H1 (cell line): ENCODE results near the gene TEKTIP1. TPM values are rescaled to one million over a fixed set of nuclear protein-coding genes. Genes with fewer than 3 reads are reported as not detected.
A peak's percentile ranks its signal among the peaks of the same experiment; 100 is the strongest.

Source experiments
- CTCF ChIA-PET: fragments of 300-600 bp; sonication (Branson Sonifier 250); formaldehyde crosslinking; loops from one replicate; lab custom pipeline; 2021; ENCODE audit not compliant: partially characterized antibody; lab: Charles Lee
- POLR2A ChIA-PET: fragments of 300-600 bp; sonication (Branson Sonifier 250); formaldehyde crosslinking; loops from one replicate; lab custom pipeline; 2021; ENCODE audit warnings: inconsistent platforms; ENCODE audit not compliant: partially characterized antibody; lab: Charles Lee
- DNase-seq, 2 experiments: peaks; one replicate each; pipeline versions ENCODE4 v3.0.0 to v3.0.0-alpha.2; 2010 to 2022; ENCODE audit warnings: low spot score in 2 of 2, low read depth in 1 of 2, mixed read lengths in 1 of 2
- FAIRE-seq: peaks from 2 replicates; lab custom pipeline; 2011; peaks lifted over from hg19 to GRCh38; lab: Jason Lieb, UNC
- H2AFZ ChIP-seq: 2 replicates; pipeline ENCODE4 v1.8.1; 2012; ENCODE audit warnings: low read length, inconsistent platforms
- H2AK5ac ChIP-seq: 2 replicates; pipeline ENCODE4 v1.6.1; 2013; ENCODE audit warnings: low read depth, low read length
- H2BK120ac ChIP-seq: replicated peaks from 2 replicates; pipeline ENCODE3; 2013; ENCODE audit warnings: low read depth, low read length, inconsistent platforms
- H2BK12ac ChIP-seq: 2 replicates; pipeline ENCODE4 v1.6.1; 2013; ENCODE audit warnings: low read depth, low read length
- H2BK15ac ChIP-seq: 2 replicates; pipeline ENCODE4 v1.6.1; 2013; ENCODE audit warnings: low read length
- H2BK20ac ChIP-seq: 2 replicates; pipeline ENCODE4 v1.6.1; 2013; ENCODE audit warnings: low read length
- H2BK5ac ChIP-seq: 2 replicates; pipeline ENCODE4 v1.6.1; 2013; ENCODE audit warnings: low read depth, low read length
- H3K14ac ChIP-seq: 2 replicates; pipeline ENCODE4 v1.6.1; 2013; ENCODE audit warnings: inconsistent platforms; ENCODE audit not compliant: insufficient read length
- H3K18ac ChIP-seq: 2 replicates; pipeline ENCODE4 v1.6.1; 2013; ENCODE audit warnings: low read length; ENCODE audit errors: extremely low read depth
- H3K23ac ChIP-seq: 2 replicates; pipeline ENCODE4 v1.6.1; 2013; ENCODE audit warnings: inconsistent platforms; ENCODE audit not compliant: insufficient read length
- H3K23me2 ChIP-seq: 2 replicates; pipeline ENCODE4 v1.6.1; 2013; ENCODE audit warnings: low read depth, low read length
- H3K27ac ChIP-seq: 2 replicates; pipeline ENCODE4 v1.6.1; 2011; ENCODE audit warnings: low read depth, low read length, inconsistent platforms
- H3K27me3 ChIP-seq, 4 experiments: replicated peaks in 1 of 4; 1 replicate in 1 of 4; 2 replicates in 3 of 4; pipeline versions ENCODE4 v1.6.1 to v1.8.1; 2011 to 2013; ENCODE audit warnings: low read length in 3 of 4, mild to moderate bottlenecking in 3 of 4, inconsistent platforms in 2 of 4, mixed read lengths in 2 of 4, moderate library complexity in 1 of 4; ENCODE audit not compliant: control insufficient read depth in 3 of 4, insufficient read depth in 3 of 4; ENCODE audit errors: extremely low read depth in 1 of 4
- H3K36me3 ChIP-seq, 4 experiments: 2 replicates each; pipeline versions ENCODE4 v1.6.1 to v1.8.1; 2011 to 2013; ENCODE audit warnings: mild to moderate bottlenecking in 4 of 4, low read length in 3 of 4, moderate library complexity in 2 of 4, control low read depth in 1 of 4, inconsistent platforms in 1 of 4; ENCODE audit not compliant: insufficient read depth in 4 of 4, control insufficient read depth in 2 of 4
- H3K4ac ChIP-seq: replicated peaks from 2 replicates; pipeline ENCODE3; 2013; ENCODE audit warnings: low read length, low read depth, mixed read lengths, inconsistent platforms; ENCODE audit not compliant: insufficient read length
- H3K4me1 ChIP-seq, 4 experiments: replicated peaks in 1 of 4; 1 replicate in 1 of 4; 2 replicates in 3 of 4; pipeline versions ENCODE4 v1.6.1 to v1.8.1; 2011 to 2013; ENCODE audit warnings: low read length in 3 of 4, inconsistent platforms in 2 of 4, mixed read lengths in 1 of 4; ENCODE audit not compliant: insufficient read depth in 4 of 4, control insufficient read depth in 3 of 4
- H3K4me2 ChIP-seq, 2 experiments: 2 replicates each; pipeline versions ENCODE4 v1.6.1 to v1.8.1; 2011 to 2013; ENCODE audit warnings: low read depth in 2 of 2, low read length in 2 of 2, control low read depth in 1 of 2, inconsistent platforms in 1 of 2, mild to moderate bottlenecking in 1 of 2; ENCODE audit not compliant: insufficient read depth in 1 of 2
- H3K4me3 ChIP-seq, 4 experiments: fragments of 200-600, 300-600 bp in 1 of 4; sonication (generic), shearing (Covaris generic), sonication (Bioruptor Twin) in 1 of 4; 2 replicates each; pipeline versions ENCODE4 v1.5.1 to v1.8.1; 2011 to 2016; ENCODE audit warnings: low read length in 4 of 4, low read depth in 3 of 4, control low read depth in 2 of 4, inconsistent platforms in 2 of 4, mild to moderate bottlenecking in 2 of 4, mixed read lengths in 1 of 4, moderate library complexity in 1 of 4; ENCODE audit not compliant: insufficient read depth in 2 of 4; ENCODE audit errors: extremely low read depth in 1 of 4
- H3K56ac ChIP-seq: replicated peaks from 2 replicates; pipeline ENCODE3; 2013; ENCODE audit warnings: low read depth, mild to moderate bottlenecking, mixed read lengths, low read length, inconsistent platforms; ENCODE audit not compliant: insufficient read length
- H3K79me1 ChIP-seq: 2 replicates; pipeline ENCODE4 v1.6.1; 2013; ENCODE audit warnings: low read depth, low read length, control low read depth
- H3K79me2 ChIP-seq, 2 experiments: 2 replicates each; pipeline versions ENCODE4 v1.6.1 to v1.8.1; 2012 to 2013; ENCODE audit warnings: low read length in 2 of 2, mild to moderate bottlenecking in 2 of 2, inconsistent platforms in 1 of 2; ENCODE audit not compliant: insufficient read depth in 2 of 2, control insufficient read depth in 1 of 2
- H3K9ac ChIP-seq, 4 experiments: replicated peaks in 1 of 4; 1 replicate in 1 of 4; 2 replicates in 3 of 4; pipeline versions ENCODE4 v1.6.1 to v1.8.1; 2011 to 2013; ENCODE audit warnings: low read depth in 3 of 4, low read length in 3 of 4, control low read depth in 2 of 4, mild to moderate bottlenecking in 2 of 4, moderate library complexity in 2 of 4, inconsistent platforms in 1 of 4; ENCODE audit errors: extremely low read depth in 1 of 4
- H3K9me3 ChIP-seq, 2 experiments: 2 replicates each; pipeline versions ENCODE4 v1.6.1 to v1.8.1; 2012 to 2013; ENCODE audit warnings: mild to moderate bottlenecking in 2 of 2, moderate library complexity in 2 of 2, control low read depth in 1 of 2, inconsistent platforms in 1 of 2, low read depth in 1 of 2, low read length in 1 of 2, mixed read lengths in 1 of 2; ENCODE audit not compliant: insufficient read depth in 2 of 2
- H4K20me1 ChIP-seq, 2 experiments: replicated peaks in 1 of 2; 2 replicates each; pipeline versions ENCODE3 to v1.8.1; 2011 to 2013; ENCODE audit warnings: inconsistent platforms in 2 of 2, low read length in 2 of 2, mild to moderate bottlenecking in 1 of 2; ENCODE audit not compliant: insufficient read depth in 2 of 2, control insufficient read depth in 1 of 2
- H4K5ac ChIP-seq: 2 replicates; pipeline ENCODE4 v1.6.1; 2013; ENCODE audit warnings: low read length, low read depth, mixed read lengths, inconsistent platforms; ENCODE audit not compliant: insufficient read length
- H4K8ac ChIP-seq: 2 replicates; pipeline ENCODE4 v1.8.0; 2013; ENCODE audit warnings: mild to moderate bottlenecking, moderate library complexity, low read length, inconsistent platforms; ENCODE audit not compliant: insufficient read depth; ENCODE audit errors: extremely low read depth
- H4K91ac ChIP-seq: replicated peaks from 2 replicates; pipeline ENCODE3; 2013; ENCODE audit warnings: low read length, mixed read lengths, inconsistent platforms; ENCODE audit not compliant: insufficient read length
- CREB1 ChIP-seq: IDR thresholded peaks from 2 replicates; pipeline ENCODE4 v1.6.1; 2012; ENCODE audit warnings: inconsistent platforms
- CTCF ChIP-seq, 3 experiments: IDR thresholded peaks; 1 replicate in 2 of 3; 2 replicates in 1 of 3; pipeline versions ENCODE4 v1.5.1 to v1.6.1; 2011; ENCODE audit warnings: low read length in 3 of 3, mild to moderate bottlenecking in 3 of 3, inconsistent platforms in 2 of 3, low read depth in 1 of 3, moderate library complexity in 1 of 3; ENCODE audit not compliant: insufficient read depth in 1 of 3; ENCODE audit errors: control extremely low read depth in 1 of 3
- HDAC2 ChIP-seq, 2 experiments: fragments of 300-600 bp in 1 of 2; sonication (generic) in 1 of 2; IDR thresholded peaks; 2 replicates each; pipeline ENCODE4 v1.6.1; 2011 to 2012; ENCODE audit warnings: low read depth in 2 of 2, low read length in 2 of 2, mild to moderate bottlenecking in 2 of 2, moderate library complexity in 2 of 2, borderline replicate concordance in 1 of 2, inconsistent platforms in 1 of 2
- HDAC6 ChIP-seq: IDR thresholded peaks from one replicate; pipeline ENCODE4 v1.7.1; 2012; ENCODE audit warnings: low read depth, mild to moderate bottlenecking, inconsistent platforms, low read length, moderate library complexity
- KDM1A ChIP-seq: fragments of 200-600, 300-600 bp; sonication (generic); IDR thresholded peaks from 2 replicates; pipeline ENCODE4 v1.7.1; 2016; ENCODE audit warnings: mild to moderate bottlenecking, low read length, borderline replicate concordance
- KDM4A ChIP-seq: IDR thresholded peaks from one replicate; pipeline ENCODE4 v1.7.1; 2012; ENCODE audit warnings: low read depth, mild to moderate bottlenecking, moderate library complexity, low read length, inconsistent platforms; ENCODE audit not compliant: severe bottlenecking
- RAD21 ChIP-seq, 2 experiments: IDR thresholded peaks in 1 of 2; conservative IDR thresholded peaks in 1 of 2; 2 replicates each; pipeline ENCODE4 v1.6.1; 2011; ENCODE audit warnings: low read depth in 2 of 2, low read length in 2 of 2, improper control_type of control experiment in 1 of 2, inconsistent platforms in 1 of 2, mild to moderate bottlenecking in 1 of 2, moderate library complexity in 1 of 2
- RNF2 ChIP-seq: fragments of 200-900, 300-1000 bp; sonication (generic); IDR thresholded peaks from 2 replicates; pipeline ENCODE4 v1.7.1; 2016; ENCODE audit warnings: borderline replicate concordance, low read depth, mild to moderate bottlenecking, antibody characterized with exemption, low read length; ENCODE audit not compliant: poor library complexity, severe bottlenecking; ENCODE audit errors: missing control alignments
- SUZ12 ChIP-seq: fragments of 200-600 bp; sonication (generic); IDR thresholded peaks from 2 replicates; pipeline ENCODE4 v1.6.1; 2012; ENCODE audit warnings: mild to moderate bottlenecking, inconsistent platforms, low read length, moderate library complexity, mixed read lengths
- WGBS, 2 experiments: shearing (Covaris generic) in 1 of 2; methylation state at CpG; one replicate each; pipeline versions ENCODE4 v1.1.6 to v1.1.7; 2013 to 2015; ENCODE audit warnings: low lambda C conversion rate in 2 of 2, mixed read lengths in 2 of 2, inconsistent platforms in 1 of 2, low coverage in 1 of 2, missing lambda C conversion rate in 1 of 2; ENCODE audit not compliant: insufficient replicate concordance in 2 of 2, insufficient coverage in 1 of 2, insufficient read length in 1 of 2; ENCODE audit errors: extremely low coverage in 1 of 2, missing lambda C conversion rate in 1 of 2; 5-methylcytosine and 5-hydroxymethylcytosine counted together
- polyA plus RNA-seq, 7 experiments: library from polyadenylated mRNA; depleted of rRNA in 3 of 7; stranded (reverse) in 5 of 7; unstranded in 2 of 7; fragments of >200 nt in 5 of 7; fragments of 200-250 nt in 2 of 7; gene quantifications; 1 replicate in 5 of 7; 2 replicates in 1 of 7; 4 replicates in 1 of 7; pipeline versions ENCODE4 v1.2.1 to v1.2.3, GENCODE V29; 2011 to 2013; ENCODE audit warnings: missing spikeins in 2 of 7, mixed read lengths in 2 of 7
- total RNA-seq: library from RNA; stranded (reverse); fragmentation: NEBNext Ultra II Directional; extraction: Animal tissue kit (Norgen Biotek cat#: 25700); gene quantifications from 2 replicates; pipeline ENCODE4 v1.2.1, GENCODE V29; 2021

The TEKTIP1 gene
- total and polyA plus RNA-seq, 2 of the 8 experiments (the other 6 are each of a cell fraction or from before 2014, with no cell fraction given), result 1.1 TPM; not detected in 1

GRCh38 chr19:3547301-3547731 lies 8.3 kb downstream of the TEKTIP1 start:
- Histone ChIP-seq H3K27ac (no peak overlapping the region), H3K23ac (no peak overlapping the region), H3K4me1 (no peaks in the 10 kb centered on the region), H2BK120ac (no peak overlapping the region), H4K8ac (no peak overlapping the region), H4K20me1 (peaks cover 8 to 24% of the 10 kb centered on the region in 2 experiments), H2AFZ (no peak overlapping the region), H3K4ac (no peak overlapping the region), H3K18ac (no peak overlapping the region), H4K91ac (no peak overlapping the region), H2BK15ac (no peak overlapping the region), H2BK20ac (no peak overlapping the region), H3K23me2 (no peaks in the 10 kb centered on the region), H3K27me3 (no peaks in the 10 kb centered on the region), H4K5ac (no peak overlapping the region), H3K36me3 (peaks cover 0 to 5% (median 1%) of the 10 kb centered on the region in 4 experiments; a peak in 2 of 8 replicates), H3K9ac (no peak overlapping the region), H3K79me2 (no peaks in the 10 kb centered on the region), H3K79me1 (no peaks in the 10 kb centered on the region), H3K4me2 (no peak overlapping the region), H2BK12ac (peak overlapping the region; percentile 27; the same call in 1 of the 2 replicates), H3K9me3 (no peaks in the 10 kb centered on the region), H2BK5ac (no peak overlapping the region), H2AK5ac (no peak overlapping the region), H3K56ac (no peak overlapping the region), H3K4me3 (no peak overlapping the region), H3K14ac (no peak overlapping the region)
- POLR2A ChIA-PET, result interaction anchor here (1.0 to 2.6 kb wide), 5 partner anchors 10 to 732 kb away, joined by 3 to 12 read pairs (median 7); partner anchors contain the start of genes MFSD12 and SHD
- no peak for DNase-seq
- TF ChIP-seq RNF2 (no peak), HDAC6 (no peak), KDM1A (peak; percentile 90; the same call in 1 of the 2 replicates), RAD21 (IDR thresholded peaks at IDR 0.05 in 1 of 2, conservative IDR thresholded peaks at IDR 0.05 in 1 of 2; ENCODE audit: low read depth in 2 of 2, low read length in 2 of 2) (peak in 1 of 2 experiments; percentile 33; a peak in 2 of 4 replicates), KDM4A (no peak), SUZ12 (no peak), CREB1 (no peak), CTCF (IDR thresholded peaks at IDR 0.05; ENCODE audit: control extremely low read depth in 1 of 3, insufficient read depth in 1 of 3, low read depth in 1 of 3, low read length in 3 of 3) (peak; percentile 60 to 70 (median 61)), HDAC2 (IDR thresholded peaks at IDR 0.05; ENCODE audit: borderline replicate concordance in 1 of 2, low read depth in 2 of 2, low read length in 2 of 2) (peak in 1 of 2 experiments; percentile 77; a peak in 1 of 4 replicates)
- 94% methylated on average over 14 of the region's 15 CpGs; no CpG with 5 or more reads in 1 of the 2 experiments for WGBS, 2 experiments
- FAIRE-seq, result no peak
- CTCF ChIA-PET, result interaction anchor here (1.2 to 7.5 kb wide), 5 partner anchors 11 to 31 kb away, joined by 4 to 66 read pairs (median 51); partner anchors contain the start of gene MFSD12
